ENCODE data around the gene HSF4.

Gene HSF4

DNA sequence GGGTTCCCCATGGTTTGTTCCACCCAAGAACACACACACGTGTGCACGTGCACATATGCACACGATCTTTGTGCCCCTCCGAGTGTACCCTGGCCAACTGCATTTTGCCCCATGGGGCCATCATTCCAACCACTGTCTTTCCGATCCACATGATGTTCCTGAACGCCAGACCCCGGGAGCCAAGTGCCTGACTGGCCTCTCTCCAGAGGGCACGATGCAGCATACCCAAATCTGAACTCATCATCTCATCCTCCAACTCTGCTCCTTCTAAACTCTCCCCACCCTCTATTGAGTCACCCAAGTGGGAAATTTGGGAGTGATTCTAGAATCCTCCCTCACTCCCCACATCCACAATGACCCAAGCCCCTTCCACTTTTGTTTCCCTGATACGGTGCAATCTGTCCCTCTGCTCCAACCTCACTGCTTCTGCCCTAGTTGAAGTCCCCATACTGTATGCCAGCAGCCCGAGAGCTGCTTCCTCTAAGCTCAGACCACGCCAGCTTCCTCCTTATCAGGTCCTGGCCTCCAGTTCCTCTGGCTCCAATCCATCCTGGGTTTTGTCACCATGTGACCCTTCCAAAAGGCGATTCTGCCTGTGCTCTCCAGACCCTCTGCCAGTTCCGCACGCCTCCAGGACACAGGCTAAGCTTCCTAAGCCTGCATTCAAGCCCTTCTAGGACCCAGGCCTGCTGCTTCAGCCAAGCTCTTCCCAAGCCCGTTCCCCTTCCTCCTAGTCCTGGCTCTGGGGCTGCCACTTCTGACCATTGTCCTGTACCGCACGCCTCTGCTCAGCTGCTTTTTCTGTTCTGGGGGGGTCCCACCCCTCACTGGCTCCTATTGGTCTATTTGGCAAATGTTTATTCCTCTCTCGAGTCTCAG is 52.3 kb downstream of the HSF4 start:
- DNase-seq (ENCODE audit: low read depth), result no peak
- TF ChIP-seq, protein P1, sequence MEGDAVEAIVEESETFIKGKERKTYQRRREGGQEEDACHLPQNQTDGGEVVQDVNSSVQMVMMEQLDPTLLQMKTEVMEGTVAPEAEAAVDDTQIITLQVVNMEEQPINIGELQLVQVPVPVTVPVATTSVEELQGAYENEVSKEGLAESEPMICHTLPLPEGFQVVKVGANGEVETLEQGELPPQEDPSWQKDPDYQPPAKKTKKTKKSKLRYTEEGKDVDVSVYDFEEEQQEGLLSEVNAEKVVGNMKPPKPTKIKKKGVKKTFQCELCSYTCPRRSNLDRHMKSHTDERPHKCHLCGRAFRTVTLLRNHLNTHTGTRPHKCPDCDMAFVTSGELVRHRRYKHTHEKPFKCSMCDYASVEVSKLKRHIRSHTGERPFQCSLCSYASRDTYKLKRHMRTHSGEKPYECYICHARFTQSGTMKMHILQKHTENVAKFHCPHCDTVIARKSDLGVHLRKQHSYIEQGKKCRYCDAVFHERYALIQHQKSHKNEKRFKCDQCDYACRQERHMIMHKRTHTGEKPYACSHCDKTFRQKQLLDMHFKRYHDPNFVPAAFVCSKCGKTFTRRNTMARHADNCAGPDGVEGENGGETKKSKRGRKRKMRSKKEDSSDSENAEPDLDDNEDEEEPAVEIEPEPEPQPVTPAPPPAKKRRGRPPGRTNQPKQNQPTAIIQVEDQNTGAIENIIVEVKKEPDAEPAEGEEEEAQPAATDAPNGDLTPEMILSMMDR (conservative IDR thresholded peaks at IDR 0.05; ENCODE audit: low read depth, low read length), result no peak
- no peak overlapping the region for H3K4me3 ChIP-seq (ENCODE audit: low read length)
